Osteoblast (primary cell): ENCODE measurements around the gene STAG3. TPM values are rescaled to one million over a fixed set of nuclear protein-coding genes. Genes with fewer than 3 reads are reported as not detected.

ENCODE experiments used
- DNase-seq: peaks from one replicate; pipeline ENCODE4 v3.0.0; 2011; ENCODE audit warnings: low spot score, mixed read lengths; ENCODE audit not compliant: insufficient read length; ENCODE audit errors: missing footprints
- H2AFZ ChIP-seq: 2 replicates; pipeline ENCODE4 v1.6.0; 2011; ENCODE audit warnings: mild to moderate bottlenecking, low read length
- H3K27ac ChIP-seq: 2 replicates; pipeline ENCODE4 v1.5.1; 2011; ENCODE audit warnings: mild to moderate bottlenecking, low read depth, low read length, moderate library complexity
- H3K27me3 ChIP-seq: 2 replicates; pipeline ENCODE4 v1.6.0; 2012; ENCODE audit warnings: mild to moderate bottlenecking, control low read depth, inconsistent platforms, low read length, moderate library complexity; ENCODE audit not compliant: insufficient read depth
- H3K36me3 ChIP-seq: 2 replicates; pipeline ENCODE4 v1.5.1; 2011; ENCODE audit warnings: mild to moderate bottlenecking, low read length, control low read depth, moderate library complexity; ENCODE audit not compliant: insufficient read depth
- H3K4me1 ChIP-seq: 2 replicates; pipeline ENCODE4 v1.5.1; 2011; ENCODE audit warnings: mild to moderate bottlenecking, low read length, control low read depth, moderate library complexity; ENCODE audit not compliant: insufficient read depth
- H3K4me2 ChIP-seq: 2 replicates; pipeline ENCODE4 v1.6.0; 2011; ENCODE audit warnings: mild to moderate bottlenecking, low read length; ENCODE audit not compliant: insufficient read depth
- H3K4me3 ChIP-seq: fragments of 200-600 bp; sonication (generic); 3 replicates; pipeline ENCODE4 v1.5.1; 2012; ENCODE audit warnings: mild to moderate bottlenecking, low read length, inconsistent platforms; ENCODE audit not compliant: insufficient read depth
- H3K79me2 ChIP-seq: 2 replicates; pipeline ENCODE4 v1.6.0; 2012; ENCODE audit warnings: mild to moderate bottlenecking, low read length, control low read depth, inconsistent platforms; ENCODE audit not compliant: insufficient read depth
- H3K9me3 ChIP-seq: 2 replicates; pipeline ENCODE4 v1.5.1; 2011; ENCODE audit warnings: low read depth, low read length, control low read depth
- H4K20me1 ChIP-seq: 2 replicates; pipeline ENCODE4 v1.6.0; 2012; ENCODE audit warnings: mild to moderate bottlenecking, low read length, control low read depth; ENCODE audit not compliant: insufficient read depth
- total RNA-seq: library from RNA; depleted of rRNA; stranded (reverse); fragments of >200 nt; gene quantifications from 2 replicates; pipeline ENCODE4 v1.2.3, GENCODE V29; 2012
- TF ChIP-seq, protein P1 (sequence below): IDR thresholded peaks from 2 replicates; pipeline ENCODE4 v1.5.1; 2011; ENCODE audit warnings: mild to moderate bottlenecking, low read depth, low read length, moderate library complexity; ENCODE audit errors: extremely low read depth

STAG3 gene
- total RNA-seq, 1 donor = 1.4 TPM

DNA sequence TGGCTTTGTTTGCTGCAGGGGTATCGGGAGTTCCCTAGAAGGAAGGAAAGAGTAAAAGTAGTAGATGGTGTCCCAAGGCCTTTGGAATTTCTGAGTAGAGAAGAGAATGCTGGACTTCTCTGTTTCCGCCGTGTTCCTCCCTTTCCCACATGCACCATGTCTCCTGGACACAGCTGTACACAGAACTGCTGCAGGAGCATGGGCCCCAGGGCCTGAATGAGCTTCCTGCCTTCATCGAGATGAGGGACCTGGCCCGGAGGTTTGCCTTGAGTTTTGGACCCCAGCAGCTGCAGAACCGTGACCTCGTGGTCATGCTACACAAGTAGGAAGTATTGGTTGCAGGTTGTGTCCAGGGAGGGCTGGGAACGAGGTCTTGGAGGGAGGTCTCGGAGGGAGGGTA is 26.7 kb downstream of the STAG3 start:
- no peaks in the 10 kb centered on the region for H3K79me2 ChIP-seq

DNA sequence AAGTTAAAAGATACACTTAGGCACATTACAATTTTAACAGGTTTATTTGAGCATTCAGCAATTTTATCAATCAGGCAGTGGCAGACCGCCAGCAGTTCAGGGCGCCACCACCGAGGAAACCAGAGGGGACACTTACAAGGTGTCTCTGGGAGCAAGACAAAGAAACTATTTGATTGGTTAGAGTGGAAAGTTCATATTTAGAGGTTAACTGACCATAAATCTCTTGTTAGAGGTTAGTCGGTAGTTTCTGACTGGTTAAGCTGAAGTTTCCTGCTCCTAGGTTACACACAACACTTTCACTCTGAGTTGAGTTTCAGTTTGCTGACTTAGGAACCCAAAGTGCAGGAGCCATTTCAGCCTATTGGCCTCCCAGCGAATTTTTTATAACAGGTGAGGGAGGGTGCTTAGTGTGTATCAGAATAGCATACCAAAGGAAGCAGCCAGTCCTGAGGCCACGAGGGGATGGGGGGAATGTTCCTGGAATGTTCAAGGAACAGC is 31.2 kb downstream of the STAG3 start:
- H4K20me1 ChIP-seq = no peaks in the 10 kb centered on the region
- no peak overlapping the region for H3K4me3 ChIP-seq
- H3K27me3 ChIP-seq = peaks cover 38% of the 10 kb centered on the region
- no peaks in the 10 kb centered on the region for H3K9me3 ChIP-seq
- no peak overlapping the region for H2AFZ ChIP-seq
- no peak for DNase-seq
- H3K79me2 ChIP-seq = no peaks in the 10 kb centered on the region
- H3K4me2 ChIP-seq = peak overlapping the region; percentile 19
- no peaks in the 10 kb centered on the region for H3K4me1 ChIP-seq
- no peaks in the 10 kb centered on the region for H3K36me3 ChIP-seq
- H3K27ac ChIP-seq = no peak overlapping the region
- TF ChIP-seq, protein P1, sequence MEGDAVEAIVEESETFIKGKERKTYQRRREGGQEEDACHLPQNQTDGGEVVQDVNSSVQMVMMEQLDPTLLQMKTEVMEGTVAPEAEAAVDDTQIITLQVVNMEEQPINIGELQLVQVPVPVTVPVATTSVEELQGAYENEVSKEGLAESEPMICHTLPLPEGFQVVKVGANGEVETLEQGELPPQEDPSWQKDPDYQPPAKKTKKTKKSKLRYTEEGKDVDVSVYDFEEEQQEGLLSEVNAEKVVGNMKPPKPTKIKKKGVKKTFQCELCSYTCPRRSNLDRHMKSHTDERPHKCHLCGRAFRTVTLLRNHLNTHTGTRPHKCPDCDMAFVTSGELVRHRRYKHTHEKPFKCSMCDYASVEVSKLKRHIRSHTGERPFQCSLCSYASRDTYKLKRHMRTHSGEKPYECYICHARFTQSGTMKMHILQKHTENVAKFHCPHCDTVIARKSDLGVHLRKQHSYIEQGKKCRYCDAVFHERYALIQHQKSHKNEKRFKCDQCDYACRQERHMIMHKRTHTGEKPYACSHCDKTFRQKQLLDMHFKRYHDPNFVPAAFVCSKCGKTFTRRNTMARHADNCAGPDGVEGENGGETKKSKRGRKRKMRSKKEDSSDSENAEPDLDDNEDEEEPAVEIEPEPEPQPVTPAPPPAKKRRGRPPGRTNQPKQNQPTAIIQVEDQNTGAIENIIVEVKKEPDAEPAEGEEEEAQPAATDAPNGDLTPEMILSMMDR = no peak

More for the DNA sequence above, 26.7 kb downstream of the STAG3 start:
- H3K4me3 ChIP-seq = no peak overlapping the region
- no peaks in the 10 kb centered on the region for H3K36me3 ChIP-seq
- peaks cover 25% of the 10 kb centered on the region for H3K27me3 ChIP-seq
- no peak overlapping the region for H3K4me2 ChIP-seq
- no peaks in the 10 kb centered on the region for H3K4me1 ChIP-seq
- TF ChIP-seq, protein P1 = no peak
- no peak overlapping the region for H3K27ac ChIP-seq
- H3K9me3 ChIP-seq = no peaks in the 10 kb centered on the region
- H2AFZ ChIP-seq = no peak overlapping the region
- H4K20me1 ChIP-seq = no peaks in the 10 kb centered on the region
- no peak for DNase-seq

DNA sequence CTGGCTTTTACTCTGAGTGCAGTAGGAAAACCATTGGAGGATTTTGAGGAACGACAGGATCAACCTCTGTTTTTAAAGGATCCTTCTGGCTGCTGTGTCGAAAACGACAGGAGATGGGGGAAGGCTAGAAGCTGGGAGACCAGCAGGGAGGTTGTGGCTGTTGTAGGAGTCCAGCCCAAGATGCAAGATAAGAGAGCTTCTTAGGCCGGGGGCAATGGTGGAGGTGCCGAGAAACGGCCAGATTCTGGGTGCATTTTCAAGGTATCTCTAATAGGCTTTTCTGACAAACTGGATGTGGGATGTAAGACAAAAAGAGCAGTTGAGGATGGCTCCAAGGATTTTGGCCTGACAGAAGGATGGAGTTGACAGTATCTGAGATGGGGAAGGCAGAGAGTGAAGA is 31.8 kb downstream of the STAG3 start:
- Histone ChIP-seq H3K79me2 (no peaks in the 10 kb centered on the region), H2AFZ (no peak overlapping the region), H3K4me1 (no peaks in the 10 kb centered on the region), H3K9me3 (no peaks in the 10 kb centered on the region), H4K20me1 (no peaks in the 10 kb centered on the region), H3K27ac (no peak overlapping the region), H3K4me3 (no peak overlapping the region), H3K4me2 (no peak overlapping the region), H3K27me3 (peaks cover 38% of the 10 kb centered on the region), H3K36me3 (no peaks in the 10 kb centered on the region)
- TF ChIP-seq, protein P1 = no peak
- no peak for DNase-seq

DNA sequence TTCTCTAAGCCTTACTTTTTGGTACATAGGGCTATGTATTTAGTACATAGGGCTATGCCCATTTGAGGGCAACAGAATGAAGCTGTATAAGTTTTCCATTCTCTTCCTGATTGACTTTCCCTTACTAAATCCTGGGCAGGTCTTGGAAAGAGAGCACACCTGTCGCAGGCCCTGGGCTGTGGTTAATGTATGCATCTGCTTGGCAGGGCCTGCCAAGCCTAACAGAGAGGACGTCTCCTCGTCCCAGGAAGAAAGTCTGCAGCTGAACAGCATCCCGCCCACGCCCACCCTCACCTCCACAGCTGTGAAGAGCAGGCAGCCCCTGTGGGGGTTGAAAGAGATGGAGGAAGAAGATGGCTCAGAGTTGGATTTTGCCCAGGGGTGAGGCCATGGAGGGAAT is 33.1 kb downstream of the STAG3 start:
- no peak overlapping the region for H3K4me2 ChIP-seq
- H2AFZ ChIP-seq = no peak overlapping the region

More for the DNA sequence above, 33.1 kb downstream of the STAG3 start:
- no peak for DNase-seq
- TF ChIP-seq, protein P1 = no peak
- no peaks in the 10 kb centered on the region for H4K20me1 ChIP-seq
- no peaks in the 10 kb centered on the region for H3K36me3 ChIP-seq
- H3K4me3 ChIP-seq = no peak overlapping the region
- H3K9me3 ChIP-seq = no peaks in the 10 kb centered on the region
- no peaks in the 10 kb centered on the region for H3K4me1 ChIP-seq
- H3K27me3 ChIP-seq = peaks cover 38% of the 10 kb centered on the region
- no peaks in the 10 kb centered on the region for H3K79me2 ChIP-seq
- H3K27ac ChIP-seq = no peak overlapping the region
